Spinal cord (tissue), 10 donors: ENCODE data around the gene SLC7A8. TPM values are rescaled to one million over a fixed set of nuclear protein-coding genes. Genes with fewer than 3 reads are reported as not detected.

Source experiments
- DNase-seq, 6 donors: peaks; one replicate each; pipeline versions ENCODE4 v3.0.0 to v3.0.0-alpha.2; 2013 to 2015; ENCODE audit warnings: low spot score in 6 of 6, low read depth in 4 of 6
- H3K27ac ChIP-seq: one replicate; pipeline ENCODE4 v1.5.1; 2013; ENCODE audit warnings: low read depth, low read length, control low read depth
- H3K27me3 ChIP-seq: one replicate; pipeline ENCODE4 v1.6.1; 2013; ENCODE audit warnings: low read length; ENCODE audit not compliant: control insufficient read depth, insufficient read depth
- H3K36me3 ChIP-seq: one replicate; pipeline ENCODE4 v1.6.1; 2013; ENCODE audit warnings: low read length; ENCODE audit not compliant: control insufficient read depth, insufficient read depth
- H3K4me1 ChIP-seq: one replicate; pipeline ENCODE4 v1.6.1; 2013; ENCODE audit warnings: low read length; ENCODE audit not compliant: control insufficient read depth, insufficient read depth
- H3K4me3 ChIP-seq: one replicate; pipeline ENCODE4 v1.5.1; 2013; ENCODE audit warnings: low read depth, low read length, control low read depth
- H3K9me3 ChIP-seq: one replicate; pipeline ENCODE4 v1.6.1; 2013; ENCODE audit warnings: low read length; ENCODE audit not compliant: control insufficient read depth, insufficient read depth
- WGBS: methylation state at CpG from one replicate; pipeline ENCODE4 v1.1.5; 2013; ENCODE audit warnings: missing lambda C conversion rate; ENCODE audit not compliant: insufficient coverage; 5-methylcytosine and 5-hydroxymethylcytosine counted together
- polyA plus RNA-seq, 2 donors: library from polyadenylated mRNA; unstranded; fragments of 120-200 nt; gene quantifications; one replicate each; pipeline ENCODE4 v1.2.1, GENCODE V29; 2013; ENCODE audit not compliant: insufficient read length in 2 of 2
- small RNA-seq: library from RNA; depleted of rRNA; stranded (forward); fragments of <200 nt; gene quantifications from one replicate; pipeline ENCODE3, GENCODE V24; 2014; ENCODE audit warnings: low replicate concordance
- total RNA-seq, 2 donors: library from RNA; depleted of rRNA in 1 of 2; stranded (reverse); fragments of 120-200 nt in 1 of 2; fragments of >200 nt in 1 of 2; gene quantifications; one replicate each; pipeline versions ENCODE4 v1.2.3 to v1.2.4, GENCODE V29; 2013 to 2014
- donor health status: healthy.

Gene SLC7A8
- total and polyA plus RNA-seq, 4 donors, result 8.6 to 18.9 (median 17.2) TPM

DNA sequence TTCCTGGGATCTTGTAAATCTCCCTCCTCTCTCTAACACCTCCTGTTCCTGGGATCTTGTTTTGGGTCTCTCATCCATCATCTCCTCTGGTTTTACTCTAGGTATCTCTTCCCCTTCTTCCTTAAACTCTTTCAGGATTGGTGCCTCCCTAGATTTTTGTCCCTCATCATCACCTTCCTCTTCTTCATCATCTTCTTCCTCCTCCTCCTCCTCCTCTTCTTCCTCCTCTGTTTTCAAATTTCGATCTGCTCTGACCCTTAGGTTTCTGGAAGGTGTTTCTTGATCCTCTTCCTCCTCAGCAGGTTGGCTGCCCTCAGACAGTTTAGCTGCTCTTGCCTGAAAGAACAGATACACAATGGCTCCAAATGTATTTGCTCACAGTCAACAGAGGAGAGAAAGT lies 103.0 kb downstream of the SLC7A8 start:
- no peaks in the 10 kb centered on the region for H3K9me3 ChIP-seq
- peaks cover 63% of the 10 kb centered on the region for H3K36me3 ChIP-seq
- H3K27me3 ChIP-seq, result no peaks in the 10 kb centered on the region
- WGBS, result no CpG with 5 or more reads among the region's 1 CpG
- no peak for DNase-seq
- no peak overlapping the region for H3K4me3 ChIP-seq
- no peak overlapping the region for H3K27ac ChIP-seq
- H3K4me1 ChIP-seq, result no peaks in the 10 kb centered on the region

DNA sequence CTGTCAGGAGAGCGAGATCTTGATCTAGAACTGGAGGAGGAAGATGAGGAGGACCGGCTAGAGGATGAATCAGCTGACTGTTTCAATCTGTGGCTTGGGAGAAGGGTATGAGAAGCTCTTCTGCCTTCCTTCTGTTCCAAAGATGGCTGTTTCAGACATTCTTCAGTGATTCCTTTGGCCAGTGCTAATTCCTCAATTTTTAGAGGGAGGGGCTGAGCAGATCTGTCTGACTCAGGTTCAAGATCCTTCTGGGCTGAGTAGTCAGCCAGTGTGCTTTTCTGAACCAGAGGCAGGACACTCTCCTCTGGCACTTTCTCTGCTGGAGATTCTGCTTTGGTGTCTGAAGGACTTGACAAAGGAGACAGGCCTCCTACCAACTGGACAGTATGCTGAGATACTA lies 103.7 kb downstream of the SLC7A8 start:
- 94% methylated on average over 2 of the region's 2 CpGs for WGBS
- no peak overlapping the region for H3K27ac ChIP-seq

DNA sequence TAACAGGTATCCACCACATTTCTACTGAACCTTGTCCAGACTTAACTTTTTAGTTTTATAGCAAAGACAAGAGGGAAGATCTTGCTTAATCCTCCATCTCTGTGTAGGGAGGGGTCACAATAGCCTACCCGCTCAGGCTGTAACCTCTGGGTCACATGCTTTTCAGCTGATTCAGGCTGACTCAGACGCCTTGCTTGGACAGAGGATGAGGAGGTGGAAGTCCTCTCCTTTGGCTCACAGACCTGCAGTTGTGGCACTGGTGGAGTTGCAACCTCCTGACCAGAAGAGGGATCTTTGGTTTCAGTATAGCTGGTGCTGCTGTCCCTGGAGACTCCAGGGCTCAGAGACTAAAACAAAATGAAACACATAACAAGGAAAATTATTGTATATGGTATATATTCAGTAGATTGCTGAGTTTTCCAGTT lies 104.8 kb downstream of the SLC7A8 start:
- no peak for DNase-seq
- H3K27ac ChIP-seq, result no peak overlapping the region
- H3K9me3 ChIP-seq, result no peaks in the 10 kb centered on the region
- WGBS, result 76% methylated on average over 2 of the region's 2 CpGs
- H3K36me3 ChIP-seq, result peaks cover 61% of the 10 kb centered on the region
- H3K4me3 ChIP-seq, result no peak overlapping the region
- no peaks in the 10 kb centered on the region for H3K4me1 ChIP-seq
- H3K27me3 ChIP-seq, result no peaks in the 10 kb centered on the region

More for the DNA sequence above, 103.7 kb downstream of the SLC7A8 start:
- Histone ChIP-seq H3K27me3 (no peaks in the 10 kb centered on the region), H3K9me3 (no peaks in the 10 kb centered on the region), H3K4me3 (no peak overlapping the region), H3K36me3 (peaks cover 61% of the 10 kb centered on the region), H3K4me1 (no peaks in the 10 kb centered on the region)
- no peak for DNase-seq

DNA sequence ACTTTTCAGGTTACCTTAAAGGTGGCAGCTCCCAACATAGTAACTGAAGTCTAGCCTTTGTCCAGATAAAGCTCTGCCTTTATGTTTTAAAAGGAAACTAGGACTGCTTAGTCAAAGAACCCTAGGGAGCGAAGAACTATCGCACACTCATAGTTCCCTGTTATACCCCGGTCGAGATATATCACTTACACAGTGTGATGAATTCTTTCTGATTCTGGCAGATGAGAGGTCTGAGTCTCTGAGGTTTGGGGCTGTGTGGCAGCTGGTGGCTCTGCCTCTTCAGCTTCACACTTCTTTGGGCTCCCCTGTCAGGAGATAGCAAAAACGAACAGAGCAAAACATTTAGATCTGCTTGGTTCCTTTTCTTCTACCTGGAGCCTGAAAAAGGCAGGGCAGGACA lies 105.5 kb downstream of the SLC7A8 start:
- H3K4me1 ChIP-seq, result no peaks in the 10 kb centered on the region
- no peaks in the 10 kb centered on the region for H3K9me3 ChIP-seq
- no peak overlapping the region for H3K4me3 ChIP-seq
- peaks cover 60% of the 10 kb centered on the region for H3K36me3 ChIP-seq
- WGBS, result 80% methylated on average over 1 of the region's 5 CpGs
- no peaks in the 10 kb centered on the region for H3K27me3 ChIP-seq
- no peak overlapping the region for H3K27ac ChIP-seq
- no peak for DNase-seq

DNA sequence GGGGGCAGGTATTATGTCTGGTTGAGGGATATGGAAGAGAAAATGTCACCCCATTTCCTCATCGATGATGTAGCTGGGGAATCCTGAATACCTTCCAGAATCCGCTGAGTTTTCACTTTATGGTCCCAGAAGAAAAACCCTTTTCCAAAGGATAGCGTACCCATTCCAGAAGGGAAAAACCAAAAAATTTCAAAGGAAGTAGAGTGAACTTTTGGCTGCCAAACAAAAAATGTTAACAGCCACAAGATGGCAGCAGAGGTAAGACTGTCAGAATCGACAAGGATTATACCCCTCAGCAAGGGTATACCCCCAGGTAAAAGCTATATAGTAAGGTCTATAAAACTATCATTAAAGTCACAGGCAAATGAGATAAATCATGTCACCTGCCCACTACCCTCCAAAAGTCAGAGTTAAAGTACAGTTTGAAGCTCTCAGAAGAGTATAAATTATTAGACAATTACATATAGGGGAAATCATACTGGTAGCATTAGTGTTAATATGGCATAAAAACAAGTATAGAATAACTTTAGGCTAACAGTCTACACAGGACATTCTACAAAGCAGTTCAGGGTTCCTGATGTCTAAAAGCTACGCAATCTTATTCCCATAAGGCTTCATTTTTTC lies 106.6 kb downstream of the SLC7A8 start:
- H3K27ac ChIP-seq, result no peak overlapping the region
- peaks cover 5% of the 10 kb centered on the region for H3K4me1 ChIP-seq
- peak in 2 of 6 donors; percentile 53 to 67 for DNase-seq
- H3K27me3 ChIP-seq, result no peaks in the 10 kb centered on the region
- WGBS, result 100% methylated on average over 1 of the region's 5 CpGs
- H3K36me3 ChIP-seq, result peaks cover 55% of the 10 kb centered on the region
- no peaks in the 10 kb centered on the region for H3K9me3 ChIP-seq
- H3K4me3 ChIP-seq, result no peak overlapping the region

Small RNAs within 50 kb of the gene (small RNA-seq; reads per million reads assigned to genes)
- not detected for gene AL049829.1
- not detected for gene RNU6-1138P

Other genes starting within 250 kb of the SLC7A8 start
- 10 to 100 TPM; 37.2 to 41.5 TPM for gene HAUS4, start 226.6 kb downstream of the SLC7A8 start, total RNA-seq
- 10 to 100 TPM; 31.7 to 40.7 TPM for gene HAUS4, start 226.6 kb downstream of the SLC7A8 start, polyA plus RNA-seq
- gene AJUBA, start 201.1 kb downstream of the SLC7A8 start, total RNA-seq, result 10 to 100 TPM; 11.1 to 27.7 TPM
- 10 to 100 TPM in 1 of 2 donors, 1 to 10 TPM in 1; 7.6 to 13.3 TPM for gene AJUBA, start 201.1 kb downstream of the SLC7A8 start, polyA plus RNA-seq
- 10 to 100 TPM in 1 of 2 donors, 1 to 10 TPM in 1; 3.8 to 11.7 TPM for gene C14orf93, start 173.5 kb downstream of the SLC7A8 start, total RNA-seq
- 10 to 100 TPM in 1 of 2 donors, 1 to 10 TPM in 1; 7.9 to 13.4 TPM for gene C14orf93, start 173.5 kb downstream of the SLC7A8 start, polyA plus RNA-seq
- gene PSMB5, start 148.8 kb downstream of the SLC7A8 start, total RNA-seq, result 100 to 1,000 TPM; 132 to 149 TPM
- gene PSMB5, start 148.8 kb downstream of the SLC7A8 start, polyA plus RNA-seq, result 100 to 1,000 TPM; 209 to 211 TPM
- gene PSMB11, start 141.4 kb downstream of the SLC7A8 start, total RNA-seq, result not detected
- not detected for gene PSMB11, start 141.4 kb downstream of the SLC7A8 start, polyA plus RNA-seq
- gene CDH24, start 126.1 kb downstream of the SLC7A8 start, total RNA-seq, result 10 to 100 TPM in 1 of 2 donors, 1 to 10 TPM in 1; 9.6 to 17.1 TPM
- gene CDH24, start 126.1 kb downstream of the SLC7A8 start, polyA plus RNA-seq, result 10 to 100 TPM; 37.9 to 46.0 TPM
- gene ACIN1, start 88.5 kb downstream of the SLC7A8 start, total RNA-seq, result 100 to 1,000 TPM in 1 of 2 donors, 10 to 100 TPM in 1; 63.2 to 125 TPM
- gene ACIN1, start 88.5 kb downstream of the SLC7A8 start, polyA plus RNA-seq, result 100 to 1,000 TPM; 196 to 229 TPM
- 10 to 100 TPM; 35.4 to 57.2 TPM for gene C14orf119, start 88.2 kb downstream of the SLC7A8 start, total RNA-seq
- 10 to 100 TPM; 50.5 to 55.4 TPM for gene C14orf119, start 88.2 kb downstream of the SLC7A8 start, polyA plus RNA-seq
- gene CIROP, start 78.7 kb downstream of the SLC7A8 start, total RNA-seq, result under 1 TPM; 0.10 to 0.61 TPM
- under 1 TPM; 0.06 to 0.10 TPM for gene CIROP, start 78.7 kb downstream of the SLC7A8 start, polyA plus RNA-seq
- 1 to 10 TPM in 1 of 2 donors, under 1 TPM in 1; 0.17 to 1.5 TPM for gene CEBPE, start 64.4 kb downstream of the SLC7A8 start, total RNA-seq
- gene CEBPE, start 64.4 kb downstream of the SLC7A8 start, polyA plus RNA-seq, result not detected
- not detected for gene RNF212B, start 54.3 kb upstream of the SLC7A8 start, total RNA-seq
- not detected for gene RNF212B, start 54.3 kb upstream of the SLC7A8 start, polyA plus RNA-seq
- gene HOMEZ, start 102.5 kb upstream of the SLC7A8 start, total RNA-seq, result 10 to 100 TPM in 1 of 2 donors, 1 to 10 TPM in 1; 4.9 to 15.0 TPM
- gene HOMEZ, start 102.5 kb upstream of the SLC7A8 start, polyA plus RNA-seq, result 10 to 100 TPM; 12.0 to 13.5 TPM
- 10 to 100 TPM; 11.3 to 15.7 TPM for gene PPP1R3E, start 119.2 kb upstream of the SLC7A8 start, total RNA-seq
- gene PPP1R3E, start 119.2 kb upstream of the SLC7A8 start, polyA plus RNA-seq, result 10 to 100 TPM; 30.7 to 37.2 TPM
- 10 to 100 TPM; 22.4 to 27.7 TPM for gene BCL2L2, start 123.2 kb upstream of the SLC7A8 start, total RNA-seq
- gene BCL2L2, start 123.2 kb upstream of the SLC7A8 start, polyA plus RNA-seq, result 10 to 100 TPM; 37.4 to 41.1 TPM
- 100 to 1,000 TPM in 1 of 2 donors, 10 to 100 TPM in 1; 94.9 to 117 TPM for gene PABPN1, start 137.8 kb upstream of the SLC7A8 start, total RNA-seq
- 100 to 1,000 TPM; 235 to 282 TPM for gene PABPN1, start 137.8 kb upstream of the SLC7A8 start, polyA plus RNA-seq
- 100 to 1,000 TPM; 167 to 333 TPM for gene SLC22A17, start 169.2 kb upstream of the SLC7A8 start, total RNA-seq
- gene SLC22A17, start 169.2 kb upstream of the SLC7A8 start, polyA plus RNA-seq, result 100 to 1,000 TPM; 494 to 541 TPM
- 10 to 100 TPM; 11.1 to 26.5 TPM for gene EFS, start 181.5 kb upstream of the SLC7A8 start, total RNA-seq
- gene EFS, start 181.5 kb upstream of the SLC7A8 start, polyA plus RNA-seq, result 10 to 100 TPM; 42.7 to 45.6 TPM
- not detected for gene IL25, start 189.1 kb upstream of the SLC7A8 start, total RNA-seq
- not detected for gene IL25, start 189.1 kb upstream of the SLC7A8 start, polyA plus RNA-seq
- gene CMTM5, start 193.4 kb upstream of the SLC7A8 start, total RNA-seq, result 10 to 100 TPM; 33.9 to 46.7 TPM
- gene CMTM5, start 193.4 kb upstream of the SLC7A8 start, polyA plus RNA-seq, result 10 to 100 TPM; 71.8 to 78.2 TPM
- under 1 TPM in 1 of 2 donors, not detected in 1; 0.11 TPM for gene MYH6, start 224.6 kb upstream of the SLC7A8 start, total RNA-seq
- under 1 TPM in 1 of 2 donors, not detected in 1; 0.16 TPM for gene MYH6, start 224.6 kb upstream of the SLC7A8 start, polyA plus RNA-seq